ENCODE data around the gene ERAS.

GRCh38 chrX:48786825-48787504 is 39.3 kb upstream of the ERAS start:
- TF ChIP-seq L3MBTL2 (conservative IDR thresholded peaks at IDR 0.05) (no peak), CTBP1 (IDR thresholded peaks at IDR 0.05; ENCODE audit: borderline replicate concordance) (no peak), SUZ12 (IDR thresholded peaks at IDR 0.05) (no peak), BHLHE40 (IDR thresholded peaks at IDR 0.05; ENCODE audit: borderline replicate concordance) (no peak), SP1 (IDR thresholded peaks at IDR 0.05) (no peak), HDGF (IDR thresholded peaks at IDR 0.05; ENCODE audit: borderline replicate concordance) (no peak), FOXM1 (IDR thresholded peaks at IDR 0.05; ENCODE audit: borderline replicate concordance) (no peak), FOXK2 (IDR thresholded peaks at IDR 0.05) (no peak), ARNT (IDR thresholded peaks at IDR 0.05) (no peak), NFRKB (IDR thresholded peaks at IDR 0.05) (no peak), ZNF384 (IDR thresholded peaks at IDR 0.05) (no peak), ELF4 (IDR thresholded peaks at IDR 0.05) (no peak), TARDBP (IDR thresholded peaks at IDR 0.05) (no peak)
- TF ChIP-seq, protein P1, sequence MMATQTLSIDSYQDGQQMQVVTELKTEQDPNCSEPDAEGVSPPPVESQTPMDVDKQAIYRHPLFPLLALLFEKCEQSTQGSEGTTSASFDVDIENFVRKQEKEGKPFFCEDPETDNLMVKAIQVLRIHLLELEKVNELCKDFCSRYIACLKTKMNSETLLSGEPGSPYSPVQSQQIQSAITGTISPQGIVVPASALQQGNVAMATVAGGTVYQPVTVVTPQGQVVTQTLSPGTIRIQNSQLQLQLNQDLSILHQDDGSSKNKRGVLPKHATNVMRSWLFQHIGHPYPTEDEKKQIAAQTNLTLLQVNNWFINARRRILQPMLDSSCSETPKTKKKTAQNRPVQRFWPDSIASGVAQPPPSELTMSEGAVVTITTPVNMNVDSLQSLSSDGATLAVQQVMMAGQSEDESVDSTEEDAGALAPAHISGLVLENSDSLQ (IDR thresholded peaks at IDR 0.05) = no peak
